Thyroid gland (tissue), 4 donors: ENCODE data around the gene UBASH3A. TPM values are rescaled to one million over a fixed set of nuclear protein-coding genes. Genes with fewer than 3 reads are reported as not detected.

Source experiments
- DNase-seq, 2 donors: peaks; one replicate each; pipeline ENCODE4 v3.0.0-alpha.2; 2019
- H3K27ac ChIP-seq, 3 donors: fragments of 200-600 bp; sonication (generic); 1 replicate in 2 of 3; 2 replicates in 1 of 3; pipeline ENCODE4 v1.5.1; 2016 to 2019; ENCODE audit warnings: mild to moderate bottlenecking in 1 of 3, moderate library complexity in 1 of 3
- H3K27me3 ChIP-seq: fragments of 200-600 bp; sonication (generic); one replicate; pipeline ENCODE4 v1.5.1; 2019
- H3K36me3 ChIP-seq, 2 donors: fragments of 200-600 bp; sonication (generic); one replicate each; pipeline ENCODE4 v1.5.1; 2016 to 2019
- H3K4me1 ChIP-seq, 2 donors: fragments of 200-600 bp; sonication (generic); one replicate each; pipeline ENCODE4 v1.5.1; 2017 to 2019
- H3K4me3 ChIP-seq, 3 donors: fragments of 200-600 bp; sonication (generic); replicated peaks in 1 of 3; 1 replicate in 2 of 3; 2 replicates in 1 of 3; pipeline ENCODE4 v1.5.1; 2016; ENCODE audit warnings: mild to moderate bottlenecking in 1 of 3
- H3K9me3 ChIP-seq: fragments of 200-600 bp; sonication (generic); one replicate; pipeline ENCODE4 v1.5.1; 2017
- POLR2A ChIP-seq, 2 donors: fragments of 450-650 bp; IDR thresholded peaks; one replicate each; pipeline ENCODE4 v1.6.1; 2017; ENCODE audit warnings: antibody characterized with exemption in 2 of 2, mild to moderate bottlenecking in 2 of 2, moderate library complexity in 1 of 2
- WGBS, 2 donors: methylation state at CpG; one replicate each; pipeline ENCODE4 v1.1.5; 2017; 5-methylcytosine and 5-hydroxymethylcytosine counted together
- intact Hi-C: fragments of 100-400 bp; cut with DNase I; formaldehyde crosslinking; loops from one replicate; pipeline ENCODE4 v1.15.1; 2023
- total RNA-seq, 4 donors: library from RNA; depleted of rRNA; stranded (reverse); fragments of >200 nt; gene quantifications; one replicate each; pipeline ENCODE4 v1.2.3, GENCODE V29; 2016
- TF ChIP-seq, protein P1 (sequence below), 6 experiments: fragments of 200-600 bp in 3 of 6; fragments of 450-650 bp in 3 of 6; sonication (generic) in 3 of 6; IDR thresholded peaks; one replicate each; pipeline ENCODE4 v1.5.1; 2016 to 2019; ENCODE audit warnings: antibody characterized with exemption in 6 of 6, mild to moderate bottlenecking in 2 of 6, inconsistent platforms in 1 of 6, moderate library complexity in 1 of 6

UBASH3A gene
- total RNA-seq, 4 donors from 2014 or later = 0.54 to 1.3 (median 0.81) TPM; not detected in 1

DNA sequence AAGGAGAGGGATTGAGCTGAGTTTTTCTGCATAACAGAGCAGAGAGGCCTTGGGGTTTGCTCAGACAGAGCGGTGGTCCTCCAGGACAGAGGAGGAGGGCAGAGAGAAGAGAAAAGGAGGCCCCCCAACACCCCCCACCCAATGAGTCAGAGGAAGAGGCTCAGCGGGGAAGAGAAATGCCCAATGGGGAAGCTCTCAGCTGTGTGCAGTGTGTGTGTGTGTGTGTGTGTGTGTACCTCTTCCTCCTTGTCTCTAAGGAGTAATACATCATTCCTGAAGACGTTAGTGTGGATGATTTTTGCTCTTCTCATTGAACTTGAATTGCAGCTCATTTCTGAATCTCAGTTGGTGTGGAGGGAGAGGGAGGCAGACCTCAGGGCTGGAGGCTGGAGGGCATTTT is 16.5 kb upstream of the UBASH3A start:
- TF ChIP-seq, protein P1, sequence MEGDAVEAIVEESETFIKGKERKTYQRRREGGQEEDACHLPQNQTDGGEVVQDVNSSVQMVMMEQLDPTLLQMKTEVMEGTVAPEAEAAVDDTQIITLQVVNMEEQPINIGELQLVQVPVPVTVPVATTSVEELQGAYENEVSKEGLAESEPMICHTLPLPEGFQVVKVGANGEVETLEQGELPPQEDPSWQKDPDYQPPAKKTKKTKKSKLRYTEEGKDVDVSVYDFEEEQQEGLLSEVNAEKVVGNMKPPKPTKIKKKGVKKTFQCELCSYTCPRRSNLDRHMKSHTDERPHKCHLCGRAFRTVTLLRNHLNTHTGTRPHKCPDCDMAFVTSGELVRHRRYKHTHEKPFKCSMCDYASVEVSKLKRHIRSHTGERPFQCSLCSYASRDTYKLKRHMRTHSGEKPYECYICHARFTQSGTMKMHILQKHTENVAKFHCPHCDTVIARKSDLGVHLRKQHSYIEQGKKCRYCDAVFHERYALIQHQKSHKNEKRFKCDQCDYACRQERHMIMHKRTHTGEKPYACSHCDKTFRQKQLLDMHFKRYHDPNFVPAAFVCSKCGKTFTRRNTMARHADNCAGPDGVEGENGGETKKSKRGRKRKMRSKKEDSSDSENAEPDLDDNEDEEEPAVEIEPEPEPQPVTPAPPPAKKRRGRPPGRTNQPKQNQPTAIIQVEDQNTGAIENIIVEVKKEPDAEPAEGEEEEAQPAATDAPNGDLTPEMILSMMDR (IDR thresholded peaks at IDR 0.05) = no peak
- no peak for TF ChIP-seq POLR2A (IDR thresholded peaks at IDR 0.05)
- Histone ChIP-seq H3K36me3 (no peaks in the 10 kb centered on the region), H3K27ac (no peak overlapping the region), H3K4me1 (peaks cover 14 to 27% of the 10 kb centered on the region in 2 donors), H3K4me3 (no peak overlapping the region), H3K27me3 (no peaks in the 10 kb centered on the region), H3K9me3 (no peaks in the 10 kb centered on the region)
- 71 to 81% methylated on average over 3 of the region's 3 CpGs for WGBS, 2 donors
- no peak for DNase-seq
- intact Hi-C loops = loop anchor here (10.0 kb wide), 1 partner anchor 72 kb away; the partner anchor contains the start of gene TFF3

DNA sequence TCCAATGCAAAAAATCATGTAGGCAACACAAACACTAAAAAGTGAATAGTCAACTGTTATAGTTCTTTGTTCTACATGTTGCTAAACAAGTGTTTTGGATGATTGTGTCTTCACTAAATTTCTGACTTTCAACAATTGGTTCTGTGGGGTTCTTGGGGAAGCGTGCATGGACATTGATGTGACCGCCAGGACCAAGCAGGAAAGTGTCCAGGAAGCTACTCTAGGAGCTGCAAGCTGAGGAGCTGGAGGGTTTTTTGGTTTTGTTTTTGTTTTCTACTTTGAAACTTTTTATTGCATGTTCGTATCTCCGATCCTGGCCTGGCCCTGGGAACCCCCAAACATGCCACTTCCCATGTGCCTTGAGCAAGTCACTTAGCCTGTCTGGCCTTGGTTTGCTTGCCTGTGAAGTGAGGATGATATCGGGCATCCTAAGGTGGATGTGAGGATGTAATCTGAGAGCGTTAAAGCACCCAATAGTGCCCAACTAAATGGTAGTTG is 15.8 kb upstream of the UBASH3A start:
- intact Hi-C loops = loop anchor here (10.0 kb wide), 1 partner anchor 73 kb away; the partner anchor contains the start of gene TFF3
- DNase-seq = no peak
- H3K27me3 ChIP-seq = no peaks in the 10 kb centered on the region
- TF ChIP-seq POLR2A (IDR thresholded peaks at IDR 0.05) = no peak
- TF ChIP-seq, protein P1 (IDR thresholded peaks at IDR 0.05) = no peak
- no peak overlapping the region for H3K27ac ChIP-seq
- no peak overlapping the region for H3K4me3 ChIP-seq
- peaks cover 16 to 27% of the 10 kb centered on the region in 2 donors for H3K4me1 ChIP-seq
- no peaks in the 10 kb centered on the region for H3K36me3 ChIP-seq
- WGBS, 2 donors = 94 to 95% methylated on average over 6 of the region's 6 CpGs
- no peaks in the 10 kb centered on the region for H3K9me3 ChIP-seq

DNA sequence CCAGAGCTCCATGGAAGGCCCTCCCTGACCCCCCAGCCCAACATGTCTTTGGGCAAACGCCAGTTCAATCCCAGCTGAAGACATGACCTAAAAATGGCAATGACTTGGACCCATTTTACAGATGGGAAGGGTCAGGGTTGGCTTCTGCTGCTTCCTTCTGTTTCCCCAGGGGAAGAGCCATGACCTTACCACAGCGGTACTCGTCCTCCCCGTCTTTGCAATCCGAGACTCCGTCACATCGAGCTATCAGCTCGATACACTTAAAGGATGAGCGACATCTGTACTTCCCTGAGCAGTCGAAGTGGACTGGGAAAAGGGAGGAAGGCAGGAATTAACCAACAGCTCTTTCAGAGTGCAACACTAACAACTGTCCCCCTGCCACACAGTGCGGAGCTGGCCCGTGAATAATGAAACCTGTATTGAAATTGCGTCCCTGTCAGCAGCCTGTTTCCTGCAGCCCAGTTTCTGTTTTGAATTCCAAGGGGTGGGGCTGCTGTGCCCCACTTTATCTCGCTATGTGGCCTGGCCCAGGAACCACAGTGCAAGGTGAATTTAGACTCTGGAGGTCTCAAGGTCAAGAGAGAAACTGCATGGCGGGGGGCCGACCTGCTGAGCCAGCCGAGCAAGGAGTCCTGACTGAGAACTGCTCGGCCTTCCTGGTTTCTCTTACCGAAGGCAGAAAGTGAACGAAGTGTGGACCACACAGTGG is 14.8 kb upstream of the UBASH3A start:
- H3K27me3 ChIP-seq = no peaks in the 10 kb centered on the region
- 55 to 64% methylated on average over 20 of the region's 20 CpGs for WGBS, 2 donors
- DNase-seq = peak; percentile 60 to 66
- no peaks in the 10 kb centered on the region for H3K36me3 ChIP-seq
- peak in 1 of 2 donors; percentile 29 for TF ChIP-seq POLR2A (IDR thresholded peaks at IDR 0.05)
- TF ChIP-seq, protein P1 (IDR thresholded peaks at IDR 0.05) = no peak
- intact Hi-C loops = loop anchor here (10.0 kb wide), 1 partner anchor 74 kb away; the partner anchor contains the start of gene TFF3
- H3K4me3 ChIP-seq = no peak overlapping the region
- peaks cover 19 to 31% of the 10 kb centered on the region in 2 donors for H3K4me1 ChIP-seq
- H3K27ac ChIP-seq = peak overlapping the region; percentile 22 to 91 (median 76)
- no peaks in the 10 kb centered on the region for H3K9me3 ChIP-seq

DNA sequence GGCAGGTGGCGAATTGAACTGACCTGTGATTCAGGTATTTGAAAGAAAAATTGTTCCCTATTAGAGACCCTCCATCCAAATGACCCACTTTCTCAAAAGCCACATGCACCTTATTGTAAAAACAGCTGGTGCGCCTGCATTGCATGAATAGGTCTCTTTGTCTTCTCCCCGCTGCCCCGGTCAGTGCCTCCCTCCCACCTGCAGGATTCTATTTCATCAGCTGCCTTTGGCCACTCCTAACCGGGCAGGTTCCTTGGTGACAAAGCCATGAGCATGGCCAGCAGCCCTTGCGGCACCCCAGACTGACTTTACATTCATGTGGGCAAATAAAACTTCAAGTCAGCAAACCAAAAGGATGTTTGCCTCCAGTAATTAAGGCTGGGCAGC is 14.3 kb upstream of the UBASH3A start:
- Histone ChIP-seq H3K36me3 (no peaks in the 10 kb centered on the region), H3K9me3 (no peaks in the 10 kb centered on the region), H3K4me3 (no peak overlapping the region), H3K27me3 (no peaks in the 10 kb centered on the region), H3K4me1 (peaks cover 19 to 30% of the 10 kb centered on the region in 2 donors), H3K27ac (peak overlapping the region; percentile 22 to 91 (median 76))
- intact Hi-C loops = loop anchor here (10.0 kb wide), 1 partner anchor 75 kb away; the partner anchor contains the start of gene TFF3
- DNase-seq = peak; percentile 76 to 81
- WGBS, 2 donors = 39 to 72% methylated on average over 6 of the region's 6 CpGs
- TF ChIP-seq, protein P1 (IDR thresholded peaks at IDR 0.05) = peak in 1 of 6 experiments; percentile 7
- TF ChIP-seq POLR2A (IDR thresholded peaks at IDR 0.05) = peak in 1 of 2 donors; percentile 18

DNA sequence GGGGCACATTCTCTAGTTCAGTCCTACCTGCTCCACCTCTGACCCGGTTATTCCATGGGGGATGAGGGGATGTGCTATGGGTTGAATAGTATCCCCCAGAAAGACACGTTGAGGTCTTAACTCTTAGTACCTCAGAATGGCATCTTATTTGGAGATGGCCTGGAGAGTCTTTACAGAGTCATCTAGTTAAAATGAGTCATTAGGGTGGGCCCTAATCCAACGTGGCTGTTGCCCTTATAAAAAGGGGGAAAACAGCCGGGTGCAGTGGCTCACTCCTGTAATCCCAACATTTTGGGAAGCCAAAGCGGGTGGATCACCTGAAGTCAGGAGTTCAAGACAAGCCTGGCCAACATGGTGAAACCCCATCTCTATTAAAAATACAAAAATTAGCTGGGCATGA is 13.5 kb upstream of the UBASH3A start:
- TF ChIP-seq POLR2A (IDR thresholded peaks at IDR 0.05) = no peak
- TF ChIP-seq, protein P1 (IDR thresholded peaks at IDR 0.05) = no peak
- Histone ChIP-seq H3K36me3 (no peaks in the 10 kb centered on the region), H3K9me3 (no peaks in the 10 kb centered on the region), H3K4me3 (no peak overlapping the region), H3K27ac (peak overlapping the region in 2 of 3 donors; percentile 76 to 91), H3K27me3 (no peaks in the 10 kb centered on the region), H3K4me1 (peaks cover 19 to 22% of the 10 kb centered on the region in 2 donors)
- intact Hi-C loops = no loop called here
- no peak for DNase-seq
- 82 to 89% methylated on average over 5 of the region's 5 CpGs for WGBS, 2 donors
